Activated T-helper 2 cell treated with anti-CD3 and anti-CD28 coated beads, Interferon-gamma antibody, Interleukin-2, Interleukin-4, amounts not matched to agents 10 μg/mL and 5 μg/mL and 100 μg/mL, durations not matched to agents 14 hours and 24 hours and 36 hours (primary cell): Measurements from ENCODE around the gene TTF2. TPM values are rescaled to one million over a fixed set of nuclear protein-coding genes. Genes with fewer than 3 reads are reported as not detected.
"Not testable (repeated sequence)": the region's sequence is repeated elsewhere in the genome, so short reads cannot be mapped to it uniquely, and the experiment has no call there.

Experiments used
- DNase-seq: peaks from one replicate; pipeline ENCODE4 v3.0.0; 2021; ENCODE audit warnings: low spot score
- H3K27ac Mint-ChIP-seq: one replicate; pipeline ENCODE4 v1.8.0; 2021; ENCODE audit warnings: mixed read lengths
- H3K27me3 Mint-ChIP-seq: one replicate; pipeline ENCODE4 v1.8.0; 2021; ENCODE audit warnings: low read depth, mixed read lengths
- H3K36me3 Mint-ChIP-seq: one replicate; pipeline ENCODE4 v1.8.0; 2021; ENCODE audit warnings: low read depth, mixed read lengths
- H3K4me1 Mint-ChIP-seq: one replicate; pipeline ENCODE4 v1.8.0; 2021; ENCODE audit warnings: low read depth, mixed read lengths
- H3K4me3 Mint-ChIP-seq: one replicate; pipeline ENCODE4 v1.8.0; 2021; ENCODE audit warnings: low read depth, mild to moderate bottlenecking, moderate library complexity, mixed read lengths
- H3K9me3 Mint-ChIP-seq: one replicate; pipeline ENCODE4 v1.8.0; 2021; ENCODE audit warnings: mixed read lengths
- intact Hi-C: fragments of 100-400 bp; cut with micrococcal nuclease; formaldehyde crosslinking; loops from one replicate; pipeline ENCODE4 v1.15.1; 2023
- total RNA-seq: library from RNA; stranded (reverse); gene quantifications from 2 replicates; pipeline ENCODE4 v1.2.3, GENCODE V29; 2022

TTF2 gene
- total RNA-seq, 1 donor from 2014 or later: 98.4 TPM

- no peaks in the 10 kb centered on the region for H3K36me3 Mint-ChIP-seq
- DNase-seq: no peak
- no peak overlapping the region for H3K4me3 Mint-ChIP-seq
- no peaks in the 10 kb centered on the region for H3K9me3 Mint-ChIP-seq
- H3K4me1 Mint-ChIP-seq: peaks cover 5% of the 10 kb centered on the region
- H3K27ac Mint-ChIP-seq: no peak overlapping the region
- peaks cover 7% of the 10 kb centered on the region for H3K27me3 Mint-ChIP-seq
- intact Hi-C loops: no loop called here
Observed at GRCh38 chr1:117117697-117118096, 57.6 kb downstream of the TTF2 start.

DNA sequence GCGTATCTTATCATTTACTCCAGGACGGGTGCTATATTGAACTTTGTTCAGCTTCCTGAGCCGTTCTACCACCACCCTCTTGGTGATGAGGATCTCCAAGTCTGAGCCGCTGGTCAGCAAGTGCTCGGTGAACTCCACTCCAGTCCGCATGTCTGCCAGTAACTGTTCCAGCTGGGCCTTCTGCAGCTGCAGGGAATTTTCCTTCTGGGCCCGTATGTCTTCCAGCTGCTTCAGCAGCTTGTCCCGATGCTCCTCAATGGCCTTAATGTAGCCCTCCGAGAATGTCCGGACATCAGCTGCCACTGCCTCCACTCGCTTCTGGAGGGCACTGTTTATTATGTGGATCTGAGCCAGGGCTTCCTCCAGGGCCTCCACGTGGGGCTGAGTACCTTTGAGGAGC is 58.0 kb downstream of the TTF2 start:
- H3K36me3 Mint-ChIP-seq: no peaks in the 10 kb centered on the region
- peaks cover 9% of the 10 kb centered on the region for H3K27me3 Mint-ChIP-seq
- H3K4me3 Mint-ChIP-seq: no peak overlapping the region
- DNase-seq: no peak
- H3K9me3 Mint-ChIP-seq: no peaks in the 10 kb centered on the region
- H3K27ac Mint-ChIP-seq: no peak overlapping the region
- peaks cover 5% of the 10 kb centered on the region for H3K4me1 Mint-ChIP-seq
- intact Hi-C loops: no loop called here

- H3K27me3 Mint-ChIP-seq: peaks cover 13% of the 10 kb centered on the region
- H3K9me3 Mint-ChIP-seq, H3K4me3 Mint-ChIP-seq, H3K4me1 Mint-ChIP-seq, H3K27ac Mint-ChIP-seq, intact Hi-C loops, H3K36me3 Mint-ChIP-seq, DNase-seq: not testable (repeated sequence)
Observed at GRCh38 chr1:117119144-117119543, 59.0 kb downstream of the TTF2 start.

DNA sequence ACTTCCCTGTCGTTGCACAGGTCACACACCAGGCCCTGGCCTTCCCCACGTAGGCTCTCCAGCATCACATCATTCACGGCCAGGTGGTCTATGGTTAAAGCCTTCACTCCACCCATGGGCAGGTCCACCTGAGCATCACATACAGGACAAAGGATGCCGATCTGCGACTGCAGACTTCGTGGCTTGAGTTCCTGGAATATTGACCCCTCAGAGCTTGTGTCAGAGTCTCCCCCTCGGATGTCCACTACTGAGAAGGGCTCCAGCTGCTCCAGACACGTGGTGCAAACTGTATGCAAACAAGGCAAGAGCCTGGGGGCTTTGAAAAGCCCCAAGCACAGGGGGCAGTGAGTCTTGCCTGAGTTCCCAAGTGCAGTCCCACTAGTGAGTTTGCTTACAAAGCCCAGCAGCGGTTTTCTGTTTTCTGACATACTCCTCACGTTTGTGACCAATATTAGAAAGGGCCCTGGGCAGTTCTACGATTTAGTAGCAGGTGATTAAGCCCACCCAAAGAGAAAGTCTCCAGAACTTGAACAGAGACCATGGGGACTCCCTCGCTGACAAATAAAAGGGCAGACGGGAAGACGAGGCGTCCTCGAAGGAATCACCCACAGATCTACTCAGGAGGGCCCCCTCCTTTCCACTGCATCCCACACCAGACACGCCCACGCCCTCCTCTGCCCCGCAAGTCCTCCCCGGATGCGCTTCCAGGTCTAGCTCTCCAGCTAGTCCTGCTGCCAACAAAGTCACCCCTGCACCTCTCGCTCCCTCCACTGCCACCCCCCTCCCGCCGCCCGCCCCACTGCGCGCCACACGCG is 60.9 kb downstream of the TTF2 start:
- no peak for DNase-seq
- Mint-ChIP-seq H3K9me3 (no peaks in the 10 kb centered on the region), H3K27me3 (peaks cover 13% of the 10 kb centered on the region), H3K4me3 (peak overlapping the region; percentile 81), H3K27ac (peak overlapping the region; percentile 21), H3K4me1 (peaks cover 5% of the 10 kb centered on the region), H3K36me3 (no peaks in the 10 kb centered on the region)
- intact Hi-C loops: loop anchor here (2.0 to 10.0 kb wide), 2 partner anchors 26 to 244 kb away; partner anchors contain the start of gene MAN1A2

DNA sequence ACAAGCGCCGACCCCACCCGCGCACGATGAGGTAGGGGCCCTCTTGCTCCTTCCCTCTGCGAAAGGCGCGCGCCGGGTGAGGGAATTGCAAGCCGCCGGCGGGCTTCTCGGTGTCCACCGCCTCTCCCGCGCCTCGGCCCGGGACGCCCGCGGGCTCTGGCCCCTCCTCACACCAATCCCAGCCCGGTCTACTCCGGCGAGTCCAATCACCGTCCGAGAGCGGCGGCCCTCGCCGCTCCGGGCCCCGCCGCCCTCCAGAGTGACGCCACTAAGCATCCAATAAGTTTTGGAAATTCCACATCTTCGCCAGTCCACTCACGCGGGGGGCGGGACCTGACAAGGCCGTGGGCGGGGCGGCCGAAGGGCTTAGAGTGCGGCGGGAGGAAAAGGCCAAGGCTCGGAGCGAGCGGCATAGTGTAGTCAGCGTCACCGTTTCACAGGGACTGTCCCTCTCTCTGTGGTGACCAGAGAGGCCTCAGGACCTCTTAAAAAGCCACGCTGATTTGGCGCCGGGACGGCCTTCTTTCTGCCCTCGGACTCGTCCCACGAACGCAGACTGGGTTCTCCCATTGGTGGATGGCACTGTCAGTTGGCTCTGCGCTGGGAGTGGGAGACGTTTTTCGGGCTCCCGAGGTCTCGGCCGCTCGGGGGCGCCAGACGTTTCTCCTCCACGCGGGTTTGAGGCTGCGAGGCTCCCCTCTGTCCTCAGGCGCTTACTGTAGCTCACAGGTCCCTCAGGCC is 61.6 kb downstream of the TTF2 start, which contains the start of gene TRIM45:
TRIM45 (minus strand) TSS at position 161 of the 741 bp plus-strand sequence. CDS start 548 bp downstream, outside the sequence.
- Mint-ChIP-seq H3K4me3 (peak within 1 kb of the TSS; percentile 81), H3K4me1 (peaks cover 5% of the 10 kb centered on the region), H3K27me3 (peaks cover 15% of the 10 kb centered on the region), H3K27ac (peak within 1 kb of the TSS; percentile 21), H3K9me3 (no peaks in the 10 kb centered on the region), H3K36me3 (no peaks in the 10 kb centered on the region)
- intact Hi-C loops: loop anchor here (1.0 to 10.0 kb wide), 3 partner anchors 27 to 243 kb away; partner anchors contain the start of genes MAN1A2 and TTF2
- DNase-seq: peak; percentile 75

GRCh38 chr1:117122330-117123025 is 62.4 kb downstream of the TTF2 start:
- H3K36me3 Mint-ChIP-seq: no peaks in the 10 kb centered on the region
- intact Hi-C loops: loop anchor here (1.0 to 10.0 kb wide), 2 partner anchors 62 to 242 kb away; partner anchors contain the start of genes MAN1A2 and TTF2
- no peak overlapping the region for H3K27ac Mint-ChIP-seq
- no peak for DNase-seq
- H3K4me1 Mint-ChIP-seq: peaks cover 5% of the 10 kb centered on the region
- no peaks in the 10 kb centered on the region for H3K9me3 Mint-ChIP-seq
- H3K4me3 Mint-ChIP-seq: peak overlapping the region; percentile 81
- peaks cover 19% of the 10 kb centered on the region for H3K27me3 Mint-ChIP-seq

- intact Hi-C loops: loop anchor here (10.0 kb wide), 1 partner anchor 242 kb away; the partner anchor contains the start of gene MAN1A2
- Mint-ChIP-seq H3K36me3 (no peaks in the 10 kb centered on the region), H3K27ac (no peak overlapping the region), H3K9me3 (no peaks in the 10 kb centered on the region), H3K4me3 (no peak overlapping the region), H3K27me3 (peaks cover 24% of the 10 kb centered on the region), H3K4me1 (peaks cover 5% of the 10 kb centered on the region)
- DNase-seq: no peak
Observed at GRCh38 chr1:117123274-117123673, 63.1 kb downstream of the TTF2 start.

- no peaks in the 10 kb centered on the region for H3K36me3 Mint-ChIP-seq
- intact Hi-C loops: loop anchor here (10.0 kb wide), 1 partner anchor 240 kb away; the partner anchor contains the start of gene MAN1A2
- no peak for DNase-seq
- no peak overlapping the region for H3K27ac Mint-ChIP-seq
- H3K27me3 Mint-ChIP-seq: peaks cover 29% of the 10 kb centered on the region
- H3K9me3 Mint-ChIP-seq: no peaks in the 10 kb centered on the region
- no peak overlapping the region for H3K4me3 Mint-ChIP-seq
- peaks cover 7% of the 10 kb centered on the region for H3K4me1 Mint-ChIP-seq
Observed at GRCh38 chr1:117124661-117125060, 64.5 kb downstream of the TTF2 start.

DNA sequence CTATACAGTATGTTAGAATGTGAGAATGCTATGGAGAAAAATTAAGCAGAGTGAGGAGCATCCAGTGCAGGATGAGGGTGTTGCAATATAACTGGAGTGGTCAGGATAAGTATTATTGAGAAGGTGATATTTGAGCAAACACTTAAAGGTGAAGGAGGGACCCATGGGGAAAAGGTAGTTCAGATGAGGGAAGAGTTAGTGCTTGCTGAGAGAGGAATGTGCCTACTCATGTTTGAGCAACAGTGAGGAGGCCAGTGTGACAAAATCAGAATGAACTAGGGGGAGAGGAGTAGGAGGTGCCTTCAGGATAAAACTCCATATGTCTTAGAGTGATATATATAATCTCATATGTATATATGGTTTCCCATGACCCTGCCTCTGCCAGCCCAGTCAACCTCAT is 67.7 kb downstream of the TTF2 start:
- peaks cover 28% of the 10 kb centered on the region for H3K27me3 Mint-ChIP-seq
- no peaks in the 10 kb centered on the region for H3K36me3 Mint-ChIP-seq
- no peaks in the 10 kb centered on the region for H3K9me3 Mint-ChIP-seq
- peaks cover 1% of the 10 kb centered on the region for H3K4me1 Mint-ChIP-seq
- H3K27ac Mint-ChIP-seq: no peak overlapping the region
- H3K4me3 Mint-ChIP-seq: no peak overlapping the region
- DNase-seq: no peak
- intact Hi-C loops: loop anchor here (1.0 to 10.0 kb wide), 2 partner anchors 59 to 237 kb away; partner anchors contain the start of gene MAN1A2

GRCh38 chr1:117128323-117129079 is 68.4 kb downstream of the TTF2 start:
- no peak overlapping the region for H3K4me3 Mint-ChIP-seq
- no peaks in the 10 kb centered on the region for H3K36me3 Mint-ChIP-seq
- peaks cover 26% of the 10 kb centered on the region for H3K27me3 Mint-ChIP-seq
- no peaks in the 10 kb centered on the region for H3K9me3 Mint-ChIP-seq
- H3K4me1 Mint-ChIP-seq: peaks cover 1% of the 10 kb centered on the region
- DNase-seq: no peak
- H3K27ac Mint-ChIP-seq: no peak overlapping the region
- intact Hi-C loops: loop anchor here (1.0 to 10.0 kb wide), 2 partner anchors 60 to 236 kb away; partner anchors contain the start of gene MAN1A2

DNA sequence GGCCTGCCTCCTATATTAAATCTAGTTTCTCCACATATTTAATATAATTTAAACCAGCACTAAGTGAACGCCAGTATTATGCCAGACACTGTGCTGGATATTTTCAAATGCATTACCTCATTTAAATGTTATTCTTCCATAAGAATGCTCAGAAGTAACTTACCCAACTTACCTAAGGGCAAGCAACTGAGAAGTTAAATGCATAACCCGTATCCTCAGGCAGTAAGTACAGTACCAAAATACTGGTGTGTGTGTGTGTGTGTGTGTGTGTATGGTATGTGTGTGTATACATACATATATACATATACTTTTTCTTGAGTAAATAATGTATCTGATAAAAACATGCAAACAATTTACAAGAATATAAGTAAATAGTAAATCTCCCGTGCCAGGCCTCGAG is 70.4 kb downstream of the TTF2 start:
- Mint-ChIP-seq H3K27ac (no peak overlapping the region), H3K4me3 (no peak overlapping the region), H3K27me3 (peaks cover 30% of the 10 kb centered on the region), H3K4me1 (peaks cover 1% of the 10 kb centered on the region), H3K36me3 (no peaks in the 10 kb centered on the region), H3K9me3 (no peaks in the 10 kb centered on the region)
- DNase-seq: no peak
- intact Hi-C loops: no loop called here

DNA sequence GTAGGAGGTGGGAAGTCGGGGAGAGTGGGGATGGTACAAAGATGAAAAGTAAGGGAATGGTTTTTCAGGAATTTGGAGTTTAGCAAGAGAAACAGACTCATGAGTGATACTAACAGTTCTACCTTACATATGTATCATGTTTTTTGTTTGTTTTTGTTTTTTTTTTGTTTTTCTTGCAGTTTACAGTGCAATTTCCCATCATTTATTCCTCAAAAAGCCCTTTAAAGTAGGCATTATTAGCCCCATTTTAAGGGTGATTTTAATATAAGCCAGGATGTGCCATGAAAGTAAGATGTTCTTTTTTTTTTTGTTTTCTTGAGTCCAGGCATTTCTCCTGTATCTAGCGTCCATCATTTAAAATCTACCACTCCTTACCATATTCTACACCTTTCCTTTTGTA is 75.2 kb downstream of the TTF2 start:
- H3K9me3 Mint-ChIP-seq: no peaks in the 10 kb centered on the region
- no peak for DNase-seq
- intact Hi-C loops: no loop called here
- H3K4me1 Mint-ChIP-seq: no peaks in the 10 kb centered on the region
- no peak overlapping the region for H3K27ac Mint-ChIP-seq
- no peaks in the 10 kb centered on the region for H3K36me3 Mint-ChIP-seq
- peaks cover 20% of the 10 kb centered on the region for H3K27me3 Mint-ChIP-seq
- no peak overlapping the region for H3K4me3 Mint-ChIP-seq
